Breast epithelium (tissue), 4 donors: ENCODE results near the gene TALDO1. TPM values are rescaled to one million over a fixed set of nuclear protein-coding genes. Genes with fewer than 3 reads are reported as not detected.

ENCODE experiments used
- DNase-seq, 2 donors: peaks; one replicate each; pipeline ENCODE4 v3.0.0-alpha.2; 2019; ENCODE audit warnings: low spot score in 2 of 2
- H3K27ac ChIP-seq, 2 donors: fragments of 200-600 bp; sonication (generic) in 1 of 2; one replicate each; pipeline ENCODE4 v1.5.1; 2016 to 2019; ENCODE audit warnings: mild to moderate bottlenecking in 1 of 2
- H3K27me3 ChIP-seq, 2 donors: fragments of 200-600 bp; sonication (generic) in 1 of 2; one replicate each; pipeline versions ENCODE4 v1.5.1 to v1.6.0; 2017 to 2019; ENCODE audit warnings: control low read depth in 1 of 2, mild to moderate bottlenecking in 1 of 2
- H3K36me3 ChIP-seq: fragments of 200-600 bp; one replicate; pipeline ENCODE4 v1.5.1; 2019
- H3K4me1 ChIP-seq, 2 donors: fragments of 200-600 bp; sonication (generic); one replicate each; pipeline ENCODE4 v1.5.1; 2016 to 2019; ENCODE audit warnings: control low read depth in 1 of 2
- H3K4me3 ChIP-seq, 3 donors: fragments of 200-600 bp; sonication (generic); 1 replicate in 2 of 3; 2 replicates in 1 of 3; pipeline ENCODE4 v1.5.1; 2016 to 2019; ENCODE audit warnings: mild to moderate bottlenecking in 3 of 3, moderate library complexity in 2 of 3
- H3K9me3 ChIP-seq, 2 donors: fragments of 200-600 bp; sonication (generic) in 1 of 2; one replicate each; pipeline ENCODE4 v1.5.1; 2016 to 2019; ENCODE audit warnings: control low read depth in 1 of 2
- CTCF ChIP-seq, 3 donors: fragments of 450-650 bp; IDR thresholded peaks; one replicate each; pipeline ENCODE4 v1.5.1; 2016 to 2017; ENCODE audit warnings: antibody characterized with exemption in 3 of 3, mild to moderate bottlenecking in 3 of 3, moderate library complexity in 3 of 3
- POLR2A ChIP-seq: fragments of 450-650 bp; IDR thresholded peaks from one replicate; pipeline ENCODE4 v1.6.1; 2016; ENCODE audit warnings: antibody characterized with exemption, mild to moderate bottlenecking, moderate library complexity
- POLR2AphosphoS5 ChIP-seq, 3 donors: sonication (generic); formaldehyde crosslinking; IDR thresholded peaks; one replicate each; pipeline ENCODE4 v1.6.1; 2017; ENCODE audit warnings: antibody characterized with exemption in 3 of 3
- intact Hi-C: fragments of 100-400 bp; cut with DNase I; formaldehyde crosslinking; loops from one replicate; pipeline ENCODE4 v1.15.1; 2023; ENCODE audit warnings: low total_unique reads
- total RNA-seq, 3 donors: library from RNA; depleted of rRNA; stranded (reverse); fragments of >200 nt; gene quantifications; one replicate each; pipeline ENCODE4 v1.1.0, GENCODE V29; 2016

The TALDO1 gene
- total RNA-seq, 3 donors from 2014 or later: 137 to 239 (median 141) TPM

GRCh38 chr11:704228-704674 is 43.0 kb upstream of the TALDO1 start:
- TF ChIP-seq CTCF (IDR thresholded peaks at IDR 0.05) (no peak), POLR2AphosphoS5 (IDR thresholded peaks at IDR 0.05) (no peak)
- Histone ChIP-seq H3K9me3 (no peaks in the 10 kb centered on the region), H3K36me3 (no peaks in the 10 kb centered on the region), H3K27me3 (no peaks in the 10 kb centered on the region), H3K4me3 (peak overlapping the region in 1 of 3 donors; percentile 95), H3K27ac (peak overlapping the region; percentile 93 to 96), H3K4me1 (peaks cover 5 to 20% of the 10 kb centered on the region in 2 donors)
- intact Hi-C loops: no loop called here
- no peak for DNase-seq

- no peaks in the 10 kb centered on the region for H3K9me3 ChIP-seq
- peak; percentile 65 to 90 for DNase-seq
- TF ChIP-seq POLR2A (no peak), POLR2AphosphoS5 (IDR thresholded peaks at IDR 0.05) (no peak), CTCF (IDR thresholded peaks at IDR 0.05) (no peak)
- H3K4me3 ChIP-seq: peak overlapping the region; percentile 51 to 95 (median 72)
- peaks cover 5 to 23% of the 10 kb centered on the region in 2 donors for H3K4me1 ChIP-seq
- H3K27ac ChIP-seq: peak overlapping the region; percentile 93 to 96
- H3K27me3 ChIP-seq: no peaks in the 10 kb centered on the region
- H3K36me3 ChIP-seq: no peaks in the 10 kb centered on the region
- intact Hi-C loops: no loop called here
These were observed 42.3 kb upstream of the TALDO1 start for GRCh38 chr11:704781-705645.

GRCh38 chr11:705646-706438 is 41.4 kb upstream of the TALDO1 start, which contains the start of gene EPS8L2:
TSS of gene EPS8L2 (plus strand) at chr11:706231. CDS start at chr11:709408, 3,177 bp downstream.
- no peak for TF ChIP-seq POLR2AphosphoS5 (IDR thresholded peaks at IDR 0.05)
- H3K36me3 ChIP-seq: no peaks in the 10 kb centered on the region
- intact Hi-C loops: no loop called here
- H3K27me3 ChIP-seq: no peaks in the 10 kb centered on the region
- H3K27ac ChIP-seq: peak within 1 kb of the TSS; percentile 93 to 96
- H3K4me1 ChIP-seq: peaks cover 5 to 24% of the 10 kb centered on the region in 2 donors
- peak within 1 kb of the TSS; percentile 51 to 95 (median 72) for H3K4me3 ChIP-seq
- H3K9me3 ChIP-seq: no peaks in the 10 kb centered on the region
- peak in 1 of 2 donors; percentile 76 for DNase-seq

- H3K9me3 ChIP-seq: no peaks in the 10 kb centered on the region
- intact Hi-C loops: no loop called here
- TF ChIP-seq POLR2A (no peak), CTCF (IDR thresholded peaks at IDR 0.05) (no peak), POLR2AphosphoS5 (IDR thresholded peaks at IDR 0.05) (no peak)
- no peak for DNase-seq
- peak overlapping the region; percentile 51 to 95 (median 72) for H3K4me3 ChIP-seq
- no peaks in the 10 kb centered on the region for H3K27me3 ChIP-seq
- H3K4me1 ChIP-seq: peaks cover 5 to 24% of the 10 kb centered on the region in 2 donors
- peak overlapping the region; percentile 93 to 96 for H3K27ac ChIP-seq
- no peaks in the 10 kb centered on the region for H3K36me3 ChIP-seq
These were observed 40.8 kb upstream of the TALDO1 start for GRCh38 chr11:706439-706956.

- Histone ChIP-seq H3K36me3 (no peaks in the 10 kb centered on the region), H3K9me3 (no peaks in the 10 kb centered on the region), H3K4me1 (peaks cover 5 to 24% of the 10 kb centered on the region in 2 donors), H3K27ac (peak overlapping the region; percentile 93 to 96), H3K4me3 (peak overlapping the region; percentile 51 to 95 (median 72)), H3K27me3 (no peaks in the 10 kb centered on the region)
- TF ChIP-seq CTCF (IDR thresholded peaks at IDR 0.05): no peak
- TF ChIP-seq POLR2AphosphoS5 (IDR thresholded peaks at IDR 0.05): no peak
- no peak for TF ChIP-seq POLR2A
- DNase-seq: no peak
- intact Hi-C loops: no loop called here
These were observed 40.1 kb upstream of the TALDO1 start for GRCh38 chr11:706957-707816.
